Measurements from ENCODE around the gene PPM1J.
"Not testable (repeated sequence)": the region's sequence is repeated elsewhere in the genome, so short reads cannot be mapped to it uniquely, and the experiment has no call there.

PPM1J gene

GRCh38 chr1:112715264-112716053 lies at the start of gene PPM1J:
Gene PPM1J (minus strand): TSS chr1:112715332. CDS start chr1:112715301, 31 bp downstream.
- DNase-seq (ENCODE audit: low read depth in 1 of 2, low spot score in 1 of 2) = peak; percentile 87 to 94

GRCh38 chr1:112762541-112763500 lies 47.7 kb upstream of the PPM1J start:
- DNase-seq (ENCODE audit: low read depth in 1 of 2, low spot score in 1 of 2) = no peak

GRCh38 chr1:112761714-112762480 lies 46.8 kb upstream of the PPM1J start:
- DNase-seq (ENCODE audit: low read depth in 1 of 2, low spot score in 1 of 2) = no peak

- no peak for DNase-seq (ENCODE audit: low read depth in 1 of 2, low spot score in 1 of 2)
Measured at GRCh38 chr1:112759228-112759627, 44.1 kb upstream of the PPM1J start.

GRCh38 chr1:112754116-112754628 lies 39.0 kb upstream of the PPM1J start:
- no peak for DNase-seq (ENCODE audit: low read depth in 1 of 2, low spot score in 1 of 2)

- DNase-seq (ENCODE audit: low read depth in 1 of 2, low spot score in 1 of 2) = no peak
Measured at GRCh38 chr1:112748396-112748795, 33.3 kb upstream of the PPM1J start.

GRCh38 chr1:112744009-112744578 lies 29.0 kb upstream of the PPM1J start:
- DNase-seq (ENCODE audit: low read depth in 1 of 2, low spot score in 1 of 2) = no peak

- DNase-seq (ENCODE audit: low read depth in 1 of 2, low spot score in 1 of 2) = no peak
Measured at GRCh38 chr1:112743174-112744008, 28.3 kb upstream of the PPM1J start.

GRCh38 chr1:112737573-112737972 lies 22.4 kb upstream of the PPM1J start:
- DNase-seq (ENCODE audit: low read depth in 1 of 2, low spot score in 1 of 2) = no peak

- DNase-seq (ENCODE audit: low read depth in 1 of 2, low spot score in 1 of 2) = peak in 1 of 2 donors; percentile 37
Measured at GRCh38 chr1:112735752-112736151, 20.6 kb upstream of the PPM1J start.

- no peak for DNase-seq (ENCODE audit: low read depth in 1 of 2, low spot score in 1 of 2)
Measured at GRCh38 chr1:112731451-112731850, 16.3 kb upstream of the PPM1J start.

GRCh38 chr1:112729909-112730308 lies 14.8 kb upstream of the PPM1J start:
- DNase-seq (ENCODE audit: low read depth in 1 of 2, low spot score in 1 of 2) = no peak

GRCh38 chr1:112729011-112729410 lies 13.9 kb upstream of the PPM1J start:
- DNase-seq (ENCODE audit: low read depth in 1 of 2, low spot score in 1 of 2) = not testable (repeated sequence)

- not testable (repeated sequence) for DNase-seq (ENCODE audit: low read depth in 1 of 2, low spot score in 1 of 2)
Measured at GRCh38 chr1:112728306-112728971, 13.3 kb upstream of the PPM1J start.

GRCh38 chr1:112727716-112728115 lies 12.6 kb upstream of the PPM1J start:
- DNase-seq (ENCODE audit: low read depth in 1 of 2, low spot score in 1 of 2) = no peak

- DNase-seq (ENCODE audit: low read depth in 1 of 2, low spot score in 1 of 2) = not testable (repeated sequence)
Measured at GRCh38 chr1:112724240-112724639, 9.1 kb upstream of the PPM1J start.

- DNase-seq (ENCODE audit: low read depth in 1 of 2, low spot score in 1 of 2) = no peak
Measured at GRCh38 chr1:112723511-112723839, 8.3 kb upstream of the PPM1J start.

GRCh38 chr1:112722601-112723510 lies 7.7 kb upstream of the PPM1J start:
- no peak for DNase-seq (ENCODE audit: low read depth in 1 of 2, low spot score in 1 of 2)
